Coronary artery (tissue), 2 donors: ENCODE results near the gene ZNF331.

ENCODE experiments used
- DNase-seq: peaks from one replicate; pipeline ENCODE4 v3.0.0-alpha.2; 2017; ENCODE audit warnings: low spot score
- H3K27ac ChIP-seq, 2 donors: fragments of 200-600 bp; sonication (generic); one replicate each; pipeline ENCODE4 v1.5.1; 2016 to 2019
- H3K4me3 ChIP-seq: fragments of 200-600 bp; sonication (generic); 2 replicates; pipeline ENCODE4 v1.5.1; 2016; ENCODE audit warnings: mild to moderate bottlenecking, moderate library complexity
- TF ChIP-seq, protein P1 (sequence below): fragments of 200-600 bp; sonication (generic); IDR thresholded peaks from one replicate; pipeline ENCODE4 v1.5.1; 2019; ENCODE audit warnings: antibody characterized with exemption

ZNF331 gene

GRCh38 chr19:53540091-53540490 is 2.1 kb downstream of the ZNF331 start:
- no peak for DNase-seq
- H3K4me3 ChIP-seq = no peak overlapping the region
- TF ChIP-seq, protein P1, sequence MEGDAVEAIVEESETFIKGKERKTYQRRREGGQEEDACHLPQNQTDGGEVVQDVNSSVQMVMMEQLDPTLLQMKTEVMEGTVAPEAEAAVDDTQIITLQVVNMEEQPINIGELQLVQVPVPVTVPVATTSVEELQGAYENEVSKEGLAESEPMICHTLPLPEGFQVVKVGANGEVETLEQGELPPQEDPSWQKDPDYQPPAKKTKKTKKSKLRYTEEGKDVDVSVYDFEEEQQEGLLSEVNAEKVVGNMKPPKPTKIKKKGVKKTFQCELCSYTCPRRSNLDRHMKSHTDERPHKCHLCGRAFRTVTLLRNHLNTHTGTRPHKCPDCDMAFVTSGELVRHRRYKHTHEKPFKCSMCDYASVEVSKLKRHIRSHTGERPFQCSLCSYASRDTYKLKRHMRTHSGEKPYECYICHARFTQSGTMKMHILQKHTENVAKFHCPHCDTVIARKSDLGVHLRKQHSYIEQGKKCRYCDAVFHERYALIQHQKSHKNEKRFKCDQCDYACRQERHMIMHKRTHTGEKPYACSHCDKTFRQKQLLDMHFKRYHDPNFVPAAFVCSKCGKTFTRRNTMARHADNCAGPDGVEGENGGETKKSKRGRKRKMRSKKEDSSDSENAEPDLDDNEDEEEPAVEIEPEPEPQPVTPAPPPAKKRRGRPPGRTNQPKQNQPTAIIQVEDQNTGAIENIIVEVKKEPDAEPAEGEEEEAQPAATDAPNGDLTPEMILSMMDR = no peak
- no peak overlapping the region for H3K27ac ChIP-seq

DNA sequence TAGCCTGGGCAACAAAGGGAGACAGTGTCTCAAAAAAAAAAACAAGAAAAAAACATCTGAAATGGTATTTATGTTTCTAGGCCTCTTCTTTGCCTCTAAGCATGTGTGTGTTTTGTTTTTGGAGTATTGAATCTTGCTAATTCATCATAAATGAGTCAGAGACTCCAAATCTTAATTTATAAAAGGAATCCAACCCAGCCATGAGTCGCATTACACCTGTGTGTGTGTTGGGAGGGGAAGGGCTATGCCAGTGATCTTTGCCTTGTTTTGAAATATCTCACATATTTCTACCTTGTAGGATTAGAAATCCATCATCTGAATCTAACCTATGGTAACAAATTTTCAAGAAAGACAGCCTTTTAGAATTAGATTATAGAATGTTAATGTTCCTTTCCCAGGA is 4.0 kb downstream of the ZNF331 start:
- no peak for DNase-seq
- H3K27ac ChIP-seq = no peak overlapping the region
- H3K4me3 ChIP-seq = no peak overlapping the region
- TF ChIP-seq, protein P1 = no peak

GRCh38 chr19:53545271-53546065 is 7.5 kb downstream of the ZNF331 start:
- Histone ChIP-seq H3K27ac (peak overlapping the region in 1 of 2 donors; percentile 1), H3K4me3 (no peak overlapping the region)
- DNase-seq = no peak
- TF ChIP-seq, protein P1 = no peak

DNA sequence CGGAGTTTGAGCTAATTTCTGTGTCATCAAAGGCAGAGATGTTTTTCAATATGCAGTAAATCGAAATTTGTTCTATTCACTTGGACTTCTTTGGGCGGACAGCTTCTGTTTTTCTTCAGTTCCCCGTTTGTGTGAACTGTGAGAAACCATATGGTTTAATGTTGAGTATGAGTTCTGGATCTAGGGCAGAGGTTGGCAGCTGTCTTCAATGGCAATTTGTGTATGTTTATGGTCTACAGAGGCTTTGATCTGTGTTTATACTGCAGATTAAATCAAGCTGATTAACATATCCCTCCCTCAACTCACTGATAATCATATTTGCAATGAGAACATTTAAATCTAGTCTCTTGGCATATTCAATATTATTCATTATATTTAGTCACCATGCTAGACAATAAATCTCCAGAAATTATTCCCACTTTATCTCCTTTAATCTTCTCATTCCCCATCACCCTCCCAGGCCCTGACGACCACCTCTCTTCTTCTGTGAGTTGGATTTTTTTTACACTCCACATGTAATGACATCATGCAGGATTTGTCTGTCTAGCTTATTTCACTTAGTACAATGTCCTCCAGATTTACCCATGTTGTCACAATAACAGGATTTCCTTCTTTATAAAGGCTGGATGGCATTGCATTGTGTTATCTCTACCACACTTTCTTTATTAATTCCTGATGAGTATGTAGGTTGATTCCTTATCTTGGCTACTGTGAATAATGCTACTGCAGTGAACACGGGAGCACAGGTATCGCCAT is 9.0 kb downstream of the ZNF331 start:
- no peak overlapping the region for H3K4me3 ChIP-seq
- peak overlapping the region in 1 of 2 donors; percentile 21 for H3K27ac ChIP-seq
- DNase-seq = no peak
- TF ChIP-seq, protein P1 = no peak

- TF ChIP-seq, protein P1 = no peak
- H3K4me3 ChIP-seq = no peak overlapping the region
- peak overlapping the region in 1 of 2 donors; percentile 58 for H3K27ac ChIP-seq
- no peak for DNase-seq
These were observed 11.4 kb downstream of the ZNF331 start for GRCh38 chr19:53549340-53549739.

- Histone ChIP-seq H3K4me3 (no peak overlapping the region), H3K27ac (no peak overlapping the region)
- TF ChIP-seq, protein P1 = no peak
- DNase-seq = no peak
These were observed 14.2 kb downstream of the ZNF331 start for GRCh38 chr19:53552001-53552721.
